Measurements from ENCODE around the gene DCD.
"Not testable (repeated sequence)": the region's sequence is repeated elsewhere in the genome, so short reads cannot be mapped to it uniquely, and the experiment has no call there.

Gene DCD

GRCh38 chr12:54654926-54655325 is 6.8 kb upstream of the DCD start:
- in situ Hi-C loops (cut with MboI; ENCODE audit: low sequenced_read_pairs), result no loop called here

- in situ Hi-C loops (cut with MboI; ENCODE audit: low sequenced_read_pairs), result no loop called here
These were observed 4.9 kb upstream of the DCD start for GRCh38 chr12:54653025-54653424.

- in situ Hi-C loops (cut with MboI; ENCODE audit: low sequenced_read_pairs), result no loop called here
These were observed 2.7 kb upstream of the DCD start for GRCh38 chr12:54650889-54651288.

- in situ Hi-C loops (cut with MboI; ENCODE audit: low sequenced_read_pairs), result no loop called here
These were observed 2.2 kb upstream of the DCD start for GRCh38 chr12:54650409-54650808.

- in situ Hi-C loops (cut with MboI; ENCODE audit: low sequenced_read_pairs), result no loop called here
These were observed 1.7 kb upstream of the DCD start for GRCh38 chr12:54649825-54650224.

GRCh38 chr12:54641554-54641953 is 6.6 kb downstream of the DCD start:
- in situ Hi-C loops (cut with MboI; ENCODE audit: low sequenced_read_pairs), result no loop called here

GRCh38 chr12:54641089-54641488 is 7.1 kb downstream of the DCD start:
- in situ Hi-C loops (cut with MboI; ENCODE audit: low sequenced_read_pairs), result no loop called here

GRCh38 chr12:54639112-54639511 is 9.1 kb downstream of the DCD start:
- in situ Hi-C loops (cut with MboI; ENCODE audit: low sequenced_read_pairs), result not testable (repeated sequence)

- in situ Hi-C loops (cut with MboI; ENCODE audit: low sequenced_read_pairs), result no loop called here
These were observed 13.4 kb downstream of the DCD start, which contains the start of gene LACRT for GRCh38 chr12:54634795-54635194. LACRT (minus strand) TSS chr12:54634895; CDS start chr12:54634841, 54 bp downstream.

- in situ Hi-C loops (cut with MboI; ENCODE audit: low sequenced_read_pairs), result no loop called here
These were observed 16.0 kb downstream of the DCD start for GRCh38 chr12:54631988-54632728.

GRCh38 chr12:54631551-54631950 is 16.6 kb downstream of the DCD start:
- in situ Hi-C loops (cut with MboI; ENCODE audit: low sequenced_read_pairs), result no loop called here

GRCh38 chr12:54629925-54630324 is 18.2 kb downstream of the DCD start:
- in situ Hi-C loops (cut with MboI; ENCODE audit: low sequenced_read_pairs), result no loop called here

- in situ Hi-C loops (cut with MboI; ENCODE audit: low sequenced_read_pairs), result no loop called here
These were observed 19.8 kb downstream of the DCD start for GRCh38 chr12:54628186-54628846.

- in situ Hi-C loops (cut with MboI; ENCODE audit: low sequenced_read_pairs), result no loop called here
These were observed 20.9 kb downstream of the DCD start for GRCh38 chr12:54627304-54627703.

GRCh38 chr12:54625598-54625997 is 22.6 kb downstream of the DCD start:
- in situ Hi-C loops (cut with MboI; ENCODE audit: low sequenced_read_pairs), result no loop called here

- in situ Hi-C loops (cut with MboI; ENCODE audit: low sequenced_read_pairs), result no loop called here
These were observed 23.6 kb downstream of the DCD start for GRCh38 chr12:54624315-54625279.

- in situ Hi-C loops (cut with MboI; ENCODE audit: low sequenced_read_pairs), result no loop called here
These were observed 25.5 kb downstream of the DCD start for GRCh38 chr12:54622463-54623183.

GRCh38 chr12:54616933-54617680 is 31.1 kb downstream of the DCD start:
- in situ Hi-C loops (cut with MboI; ENCODE audit: low sequenced_read_pairs), result no loop called here

- in situ Hi-C loops (cut with MboI; ENCODE audit: low sequenced_read_pairs), result no loop called here
These were observed 35.9 kb downstream of the DCD start for GRCh38 chr12:54612225-54612750.

GRCh38 chr12:54611715-54612149 is 36.4 kb downstream of the DCD start:
- in situ Hi-C loops (cut with MboI; ENCODE audit: low sequenced_read_pairs), result no loop called here
